Vagina (tissue), 2 donors: ENCODE results near the gene NCS1.

Source experiments
- CTCF ChIP-seq, 3 experiments: fragments of 450-650 bp in 2 of 3; fragments of 200-600 bp in 1 of 3; sonication (generic) in 1 of 3; IDR thresholded peaks; one replicate each; pipeline ENCODE4 v1.5.1; 2017 to 2019; ENCODE audit warnings: antibody characterized with exemption in 3 of 3, mild to moderate bottlenecking in 2 of 3, moderate library complexity in 2 of 3
- POLR2A ChIP-seq, 2 donors: fragments of 450-650 bp; IDR thresholded peaks; one replicate each; pipeline ENCODE4 v1.6.1; 2017; ENCODE audit warnings: antibody characterized with exemption in 2 of 2, mild to moderate bottlenecking in 2 of 2, moderate library complexity in 2 of 2

DNA sequence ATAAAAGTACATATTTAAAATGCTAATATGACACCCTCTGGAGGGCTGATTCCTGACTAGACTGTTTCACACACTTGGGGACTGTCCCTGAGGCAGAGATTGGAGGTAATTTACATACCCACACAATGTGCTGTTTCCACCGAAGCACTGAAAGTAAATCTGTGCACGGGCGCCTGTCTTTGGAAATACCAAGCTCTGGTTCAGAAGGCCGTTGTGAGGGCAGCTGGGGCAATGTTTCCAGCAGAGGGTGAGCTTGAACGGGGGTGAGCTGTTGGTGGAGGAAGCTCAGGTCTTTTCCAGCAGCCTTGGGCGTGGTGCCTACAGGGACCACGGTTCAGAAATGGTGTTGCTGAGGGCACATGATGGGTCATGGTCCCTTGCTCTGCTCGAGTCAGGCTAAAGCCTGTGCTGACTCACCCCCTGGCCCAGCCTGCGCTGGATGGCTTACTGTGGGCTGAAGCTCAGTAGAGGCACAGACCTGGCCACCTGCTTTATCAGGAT, 67.6 kb downstream of the NCS1 start:
- TF ChIP-seq POLR2A (IDR thresholded peaks at IDR 0.05) (no peak), CTCF (IDR thresholded peaks at IDR 0.05) (no peak)
